Stimulated activated CD4-positive, alpha-beta T cell treated with anti-CD3 and anti-CD28 coated beads, TNF-alpha, amount 100 ng/mL, for 4 hours (primary cell): ENCODE measurements around the gene HSPA4L.

Experiments used
- DNase-seq, 3 experiments: peaks; one replicate each; pipeline ENCODE4 v3.0.0-alpha.2; 2020; ENCODE audit warnings: low read depth in 3 of 3

HSPA4L gene

GRCh38 chr4:127870281-127870680 is 88.2 kb downstream of the HSPA4L start:
- DNase-seq: no peak

- DNase-seq: no peak
Observed at GRCh38 chr4:127870688-127871087, 88.6 kb downstream of the HSPA4L start.

GRCh38 chr4:127875791-127876190 is 93.7 kb downstream of the HSPA4L start:
- DNase-seq: no peak

- peak; percentile 81 to 89 (median 89) for DNase-seq
Observed at GRCh38 chr4:127880763-127881562, 98.8 kb downstream of the HSPA4L start, which contains the start of gene PLK4. PLK4 (plus strand) TSS chr4:127880893; CDS start chr4:127881135, 242 bp downstream.

GRCh38 chr4:127881563-127881864 is 99.4 kb downstream of the HSPA4L start:
- no peak for DNase-seq

GRCh38 chr4:127888559-127888958 is 106.4 kb downstream of the HSPA4L start:
- no peak for DNase-seq

- no peak for DNase-seq
Observed at GRCh38 chr4:127889903-127890302, 107.8 kb downstream of the HSPA4L start.
